ENCODE data around the gene SUMF1.

DNA sequence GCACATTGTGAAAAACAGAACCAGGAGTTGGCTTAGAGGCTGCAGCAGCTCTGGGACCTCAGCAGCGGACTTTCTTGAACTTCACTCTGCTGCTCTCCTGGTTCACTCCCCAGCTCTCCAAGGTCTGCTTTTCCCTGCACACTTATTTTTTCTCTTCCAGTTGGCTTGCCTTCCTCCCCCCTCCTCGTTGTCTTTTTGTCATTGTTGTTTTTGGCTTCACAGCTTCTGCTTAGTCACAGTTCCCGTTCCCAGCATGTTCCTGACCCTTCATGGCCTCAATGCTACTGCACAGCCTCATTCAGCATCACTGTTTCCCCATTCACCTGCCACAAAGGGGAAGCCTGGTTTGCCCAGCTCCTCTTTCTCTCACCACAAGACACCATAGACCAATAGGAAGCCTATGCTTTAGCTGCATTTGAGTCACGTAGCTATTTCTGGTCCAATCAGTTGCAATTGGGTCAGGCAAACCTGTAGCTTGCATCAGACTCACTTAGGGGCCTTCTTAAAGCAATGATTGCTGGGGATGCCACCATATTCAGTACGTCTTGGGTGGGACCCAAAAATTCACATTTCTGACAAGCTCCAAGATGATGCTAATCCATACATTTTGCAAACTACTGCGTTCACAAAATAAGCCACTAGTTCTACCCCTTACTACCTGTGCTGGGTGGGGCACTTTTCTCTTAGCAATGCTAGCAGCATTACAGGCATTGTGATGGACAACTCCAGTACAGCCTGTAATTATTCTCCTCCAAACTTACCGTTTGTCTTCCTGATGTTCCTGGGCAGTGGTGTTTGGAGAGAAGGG lies 7.8 kb upstream of the SUMF1 start:
- TF ChIP-seq CTCF (IDR thresholded peaks at IDR 0.05) (no peak), POLR2A (IDR thresholded peaks at IDR 0.05) (no peak)
